HG03175 (cell line): ENCODE measurements around the gene TRIM65.
A peak's percentile ranks its signal among the peaks of the same experiment; 100 is the strongest.

Experiments used
- ATAC-seq: cut with Tn5 transposase; IDR thresholded peaks from one replicate; pipeline ENCODE4 v1.9.1; 2021; ENCODE audit warnings: mild to moderate bottlenecking, moderate library complexity; ENCODE audit not compliant: unreplicated experiment

TRIM65 gene

GRCh38 chr17:75917917-75918445 lies 21.2 kb upstream of the TRIM65 start:
- no peak for ATAC-seq

- no peak for ATAC-seq
These were observed 20.6 kb upstream of the TRIM65 start for GRCh38 chr17:75917141-75917916.

DNA sequence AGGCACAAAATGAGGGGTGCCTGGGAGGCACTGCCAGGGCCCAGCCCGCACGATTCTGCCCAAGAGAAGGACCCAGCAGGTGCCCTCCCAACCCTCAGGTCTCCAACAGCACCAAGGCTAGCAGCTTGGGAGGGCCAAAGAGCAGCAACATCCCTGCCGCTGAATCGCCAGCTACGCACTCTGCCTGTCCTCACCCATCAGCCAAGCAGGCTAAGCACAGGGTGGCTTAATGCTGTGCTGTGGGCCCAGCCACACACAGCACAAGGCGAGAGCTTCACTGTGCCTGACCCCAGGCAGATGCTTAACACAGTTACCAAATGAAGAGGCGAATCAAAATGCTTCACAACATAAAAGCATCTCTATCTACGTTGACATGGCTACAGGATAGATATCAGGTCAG lies 18.5 kb upstream of the TRIM65 start:
- no peak for ATAC-seq

DNA sequence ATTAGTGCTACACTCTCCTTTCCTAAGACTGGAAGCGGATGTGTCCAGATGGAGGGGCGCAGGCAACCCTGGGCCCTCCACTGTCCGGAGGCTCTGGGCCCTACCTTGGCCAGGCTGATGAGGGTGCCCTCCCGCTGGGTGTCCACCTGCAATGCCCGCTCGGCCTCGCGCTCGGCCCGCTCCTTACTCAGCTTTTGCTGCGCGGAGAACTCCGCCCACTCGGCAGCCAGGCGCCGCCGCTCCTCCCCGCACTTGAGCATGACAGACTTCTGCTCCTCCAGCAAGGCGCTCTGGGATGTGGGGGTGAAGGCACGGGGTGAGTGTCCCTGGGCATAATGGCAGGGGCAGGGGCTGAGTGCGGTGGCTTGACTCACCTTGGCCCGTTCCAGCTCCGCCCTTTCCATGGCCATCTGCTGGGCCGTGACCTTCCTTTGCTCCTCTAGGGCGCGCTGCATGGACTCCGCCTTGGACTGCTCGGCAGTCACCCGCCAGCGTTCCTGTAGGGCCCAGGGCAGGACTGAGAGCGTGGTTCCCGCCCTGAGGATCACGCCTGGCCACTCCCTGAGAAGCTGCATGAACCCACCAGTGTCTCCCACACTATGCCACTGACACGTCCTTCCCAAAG lies 18.0 kb upstream of the TRIM65 start:
- ATAC-seq, result no peak

- ATAC-seq, result no peak
These were observed 16.9 kb upstream of the TRIM65 start for GRCh38 chr17:75913537-75914210.

- no peak for ATAC-seq
These were observed 13.9 kb upstream of the TRIM65 start for GRCh38 chr17:75910699-75911098.

DNA sequence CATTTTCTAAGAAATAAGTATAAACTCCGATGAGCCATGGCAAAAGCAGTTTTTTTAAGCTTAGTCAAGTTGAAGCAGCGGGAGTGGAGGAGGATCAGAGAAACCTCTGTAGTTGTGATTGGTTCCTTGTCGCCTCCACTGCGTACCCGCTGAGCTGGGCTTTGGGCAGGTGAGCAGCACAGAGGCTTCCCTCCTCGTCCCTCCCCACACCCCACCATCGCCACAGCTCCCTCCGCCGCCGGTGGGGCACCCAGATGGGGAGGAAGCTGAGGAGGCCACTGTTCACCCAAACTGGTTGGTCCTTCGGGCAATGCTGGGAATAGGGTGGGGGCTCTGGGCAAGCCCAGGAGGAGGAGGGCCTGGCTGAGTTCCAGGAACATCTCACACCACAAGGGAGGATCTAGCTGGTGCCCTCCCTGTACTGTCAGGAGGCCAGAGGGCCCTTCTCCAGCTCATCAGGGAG lies 13.1 kb upstream of the TRIM65 start:
- ATAC-seq, result no peak

GRCh38 chr17:75909051-75909811 lies 12.5 kb upstream of the TRIM65 start:
- ATAC-seq, result no peak

GRCh38 chr17:75908201-75908600 lies 11.4 kb upstream of the TRIM65 start:
- no peak for ATAC-seq

- no peak for ATAC-seq
These were observed 9.6 kb upstream of the TRIM65 start for GRCh38 chr17:75906143-75906884.

DNA sequence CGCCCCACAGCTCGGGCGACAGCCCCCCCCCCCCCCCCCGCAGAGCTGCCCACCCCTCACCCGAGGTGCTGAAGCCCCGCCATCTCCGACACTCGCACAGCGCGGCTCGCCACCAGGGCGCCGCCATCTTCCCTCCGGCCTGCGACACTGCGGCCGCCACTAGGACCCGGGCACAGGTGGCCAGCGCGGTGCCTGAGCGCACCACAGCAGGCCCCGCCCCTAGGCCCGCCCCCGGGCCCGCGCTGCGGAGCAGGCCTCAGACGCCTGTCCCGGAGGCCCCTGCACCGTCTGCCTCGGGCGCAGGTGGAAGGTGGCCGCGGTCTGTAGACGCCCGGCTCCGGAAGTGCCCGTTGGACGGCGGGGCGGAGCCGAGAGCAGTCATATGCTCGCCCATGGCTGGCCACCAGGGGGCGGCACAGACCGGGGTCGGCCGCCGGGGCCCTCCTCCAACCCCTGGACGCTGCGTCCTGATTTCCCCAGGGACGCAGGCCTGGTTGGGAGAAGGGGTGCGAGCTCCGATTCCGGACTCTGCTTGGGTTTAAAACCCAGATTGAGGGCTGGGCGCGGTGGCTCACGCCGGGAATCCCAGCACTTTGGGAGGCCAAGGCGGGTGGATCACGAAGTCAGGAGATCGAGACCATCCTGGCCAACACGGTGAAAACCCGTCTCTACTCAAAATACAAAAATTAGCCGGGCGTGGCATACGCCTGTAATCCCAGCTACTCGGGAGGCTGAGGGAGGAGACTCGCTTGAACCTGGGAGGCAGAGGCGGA lies 8.2 kb upstream of the TRIM65 start, which contains the start of gene MRPL38:
TSS of gene MRPL38 (minus strand) at position 136 of the 773 bp plus-strand sequence. CDS start at position 127, 9 bp downstream.
- ATAC-seq, result peak; percentile 96

- ATAC-seq, result no peak
These were observed 5.7 kb upstream of the TRIM65 start for GRCh38 chr17:75902406-75902805.

DNA sequence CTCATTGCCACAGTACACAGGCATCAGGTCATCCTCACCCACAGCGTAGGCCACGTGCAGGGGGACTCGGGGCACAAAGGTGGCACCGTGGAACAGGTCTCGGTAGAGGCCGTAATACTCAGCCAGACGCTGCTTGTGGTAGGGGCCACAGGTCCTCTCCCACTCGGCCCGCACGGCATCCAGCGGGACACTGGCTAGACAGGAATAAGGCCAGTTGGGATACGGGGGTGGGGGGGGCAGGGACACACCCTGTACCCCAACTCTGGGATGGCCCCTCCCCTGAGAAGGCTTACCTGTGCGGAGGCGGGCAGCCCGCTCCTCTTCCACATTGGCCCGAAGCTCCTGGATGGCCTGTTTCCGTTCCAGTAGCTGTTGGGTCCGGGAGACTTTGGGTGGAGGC lies 5.0 kb upstream of the TRIM65 start:
- ATAC-seq, result no peak

DNA sequence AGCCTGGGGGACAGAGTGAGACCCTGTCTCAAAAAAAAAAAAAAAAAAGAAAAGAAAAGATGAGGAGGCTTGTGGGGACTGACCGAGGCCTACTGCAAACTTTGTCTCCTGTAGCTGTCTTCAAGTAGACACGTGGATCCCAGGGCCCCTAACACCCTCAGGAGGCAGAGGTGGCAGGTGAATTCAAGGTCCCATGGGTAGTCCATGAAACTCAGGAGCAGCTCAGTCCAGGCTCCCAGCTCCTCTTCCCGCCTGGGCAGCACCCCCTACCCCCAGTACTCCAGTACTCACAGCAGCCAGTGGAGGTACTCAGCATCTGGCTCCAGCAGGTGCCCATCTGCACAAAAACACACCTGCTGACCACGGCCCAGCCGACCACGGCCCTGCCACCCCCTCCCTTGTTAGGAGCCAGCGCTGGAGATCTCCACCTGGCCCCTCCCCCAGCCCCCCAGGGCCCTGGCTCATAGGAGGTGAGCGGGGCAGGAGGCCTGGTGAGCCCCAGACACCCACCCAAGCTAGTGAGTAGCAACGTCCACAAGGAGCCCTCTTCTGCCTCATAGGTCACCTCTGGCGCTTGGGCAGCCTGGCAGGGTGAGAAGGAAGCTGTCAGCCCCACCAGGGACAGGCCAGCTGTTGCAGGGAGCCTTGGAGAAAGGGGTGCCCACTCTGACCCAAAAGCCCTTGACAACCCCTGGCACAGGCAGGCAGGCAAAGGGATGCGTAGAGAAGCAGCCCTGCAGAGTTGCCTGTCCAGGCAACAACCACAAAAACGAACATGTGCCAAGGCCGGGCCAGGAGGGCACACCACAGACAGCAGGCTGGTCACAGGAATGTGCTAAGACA lies 4.2 kb upstream of the TRIM65 start:
- ATAC-seq, result no peak

- no peak for ATAC-seq
These were observed 3.2 kb upstream of the TRIM65 start for GRCh38 chr17:75899767-75900468.

DNA sequence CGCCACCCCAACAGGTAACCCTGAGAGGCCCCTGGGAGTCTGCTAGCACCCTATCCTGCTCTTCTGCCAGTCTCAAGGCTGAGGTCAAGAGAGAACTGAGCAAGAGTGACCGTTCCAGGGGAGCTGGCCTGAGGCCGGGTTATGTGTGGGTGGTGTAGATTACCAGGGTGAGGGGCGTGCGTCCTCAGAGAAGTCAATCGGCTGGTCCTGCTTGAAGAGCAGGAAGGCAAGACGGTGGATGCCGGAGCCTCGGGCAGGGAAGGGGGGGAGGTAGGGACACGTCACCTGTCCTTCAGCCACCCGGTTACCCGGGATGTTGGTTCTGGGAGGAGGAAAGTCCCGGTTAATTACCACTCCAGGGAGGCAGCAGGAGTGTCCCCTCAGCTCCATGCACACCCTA lies 2.6 kb upstream of the TRIM65 start:
- no peak for ATAC-seq

- no peak for ATAC-seq
These were observed 2.0 kb upstream of the TRIM65 start for GRCh38 chr17:75898791-75899190.

GRCh38 chr17:75898065-75898464 lies 1.3 kb upstream of the TRIM65 start:
- no peak for ATAC-seq
